ENCODE measurements around the gene PCDHB12. TPM values are rescaled to one million over a fixed set of nuclear protein-coding genes. Genes with fewer than 3 reads are reported as not detected.

The PCDHB12 gene
- polyA plus RNA-seq, 1 of the 3 experiments (the other 2 are of a cell fraction) = 1.9 TPM

DNA sequence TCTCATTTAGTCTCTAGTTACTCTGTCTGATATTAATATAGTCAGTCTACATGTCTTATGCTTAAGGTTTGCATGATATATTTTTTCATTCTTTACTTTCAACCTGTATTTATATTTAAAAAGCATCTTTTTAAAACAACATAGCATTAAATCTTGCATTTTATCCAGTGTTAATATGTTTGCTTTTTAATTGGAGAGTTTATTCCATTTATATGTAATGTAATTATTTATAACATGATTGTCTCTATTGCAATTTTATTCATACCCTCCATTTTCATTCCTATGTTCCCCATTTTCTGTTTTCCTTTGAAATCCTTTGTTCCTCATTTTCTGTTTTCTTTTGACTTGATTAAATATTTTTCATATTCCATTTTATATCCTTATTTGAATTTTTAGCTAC is 49.9 kb downstream of the PCDHB12 start:
- Histone ChIP-seq H3K4me2 (no peak overlapping the region), H4K20me1 (ENCODE audit: insufficient read depth) (no peaks in the 10 kb centered on the region), H3K9ac (no peak overlapping the region), H3K4me3 (ENCODE audit: low read depth in 2 of 2, low read length in 1 of 2) (no peak overlapping the region), H3K27me3 (ENCODE audit: insufficient read depth) (no peaks in the 10 kb centered on the region), H3K9me2 (no peaks in the 10 kb centered on the region), H3K9me3 (peaks cover 47% of the 10 kb centered on the region), H3K27ac (ENCODE audit: low read depth in 2 of 2, low read length in 1 of 2) (no peak overlapping the region), H3K4me1 (ENCODE audit: control insufficient read depth in 1 of 2, insufficient read depth in 2 of 2, low read depth in 1 of 2, low read length in 1 of 2) (no peaks in the 10 kb centered on the region), H3K36me3 (replicated peaks in 1 of 2; ENCODE audit: control insufficient read depth in 1 of 2, insufficient read depth in 2 of 2, low read length in 1 of 2) (peaks cover 0 to 13% of the 10 kb centered on the region in 2 experiments), H2AFZ (ENCODE audit: low read depth) (no peak overlapping the region), H3F3A (replicated peaks; ENCODE audit: insufficient read depth) (no peaks in the 10 kb centered on the region), H3K79me2 (ENCODE audit: insufficient read depth) (no peaks in the 10 kb centered on the region)
- TF ChIP-seq TCF12 (IDR thresholded peaks at IDR 0.05) (no peak), FOXJ3 (CRISPR knock-in tag; IDR thresholded peaks at IDR 0.05) (no peak), FOXM1 (IDR thresholded peaks at IDR 0.05; ENCODE audit: low read depth) (no peak)
- DNase-seq = no peak
- CTCF ChIA-PET = no interaction called here
- POLR2A ChIA-PET = no interaction called here

DNA sequence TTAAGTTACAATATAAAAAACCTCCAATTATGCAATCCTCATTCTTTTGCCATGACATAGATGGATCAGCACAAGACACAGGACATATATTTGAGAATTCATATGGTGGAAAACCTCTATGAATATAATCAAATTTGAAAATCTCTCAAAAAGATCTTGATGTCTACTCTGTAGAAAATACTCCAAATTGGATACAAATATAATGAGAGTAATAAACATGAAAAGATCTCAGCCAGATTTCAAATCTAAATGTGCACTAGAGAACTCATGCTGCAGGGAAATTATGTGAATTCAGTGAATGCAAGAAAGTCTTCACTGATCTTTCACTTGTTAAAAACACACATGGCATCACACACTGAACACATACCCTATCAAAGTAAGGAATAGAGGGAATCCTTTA is 50.4 kb downstream of the PCDHB12 start:
- TF ChIP-seq SMC3 (IDR thresholded peaks at IDR 0.05; ENCODE audit: low read depth, low read length) = no peak
- TF ChIP-seq RXRA (IDR thresholded peaks at IDR 0.05; ENCODE audit: borderline replicate concordance, low read depth) = no peak
- TF ChIP-seq SIN3A (IDR thresholded peaks at IDR 0.05; ENCODE audit: borderline replicate concordance, low read depth, low read length) = no peak
- no peak for TF ChIP-seq YY1 (IDR thresholded peaks at IDR 0.05; ENCODE audit: low read depth)
- no peak for TF ChIP-seq EP300 (IDR thresholded peaks at IDR 0.05; ENCODE audit: borderline replicate concordance in 1 of 2, low read depth in 1 of 2, low read length in 1 of 2)
- TF ChIP-seq, protein P1, sequence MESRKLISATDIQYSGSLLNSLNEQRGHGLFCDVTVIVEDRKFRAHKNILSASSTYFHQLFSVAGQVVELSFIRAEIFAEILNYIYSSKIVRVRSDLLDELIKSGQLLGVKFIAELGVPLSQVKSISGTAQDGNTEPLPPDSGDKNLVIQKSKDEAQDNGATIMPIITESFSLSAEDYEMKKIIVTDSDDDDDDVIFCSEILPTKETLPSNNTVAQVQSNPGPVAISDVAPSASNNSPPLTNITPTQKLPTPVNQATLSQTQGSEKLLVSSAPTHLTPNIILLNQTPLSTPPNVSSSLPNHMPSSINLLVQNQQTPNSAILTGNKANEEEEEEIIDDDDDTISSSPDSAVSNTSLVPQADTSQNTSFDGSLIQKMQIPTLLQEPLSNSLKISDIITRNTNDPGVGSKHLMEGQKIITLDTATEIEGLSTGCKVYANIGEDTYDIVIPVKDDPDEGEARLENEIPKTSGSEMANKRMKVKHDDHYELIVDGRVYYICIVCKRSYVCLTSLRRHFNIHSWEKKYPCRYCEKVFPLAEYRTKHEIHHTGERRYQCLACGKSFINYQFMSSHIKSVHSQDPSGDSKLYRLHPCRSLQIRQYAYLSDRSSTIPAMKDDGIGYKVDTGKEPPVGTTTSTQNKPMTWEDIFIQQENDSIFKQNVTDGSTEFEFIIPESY (IDR thresholded peaks at IDR 0.05; ENCODE audit: borderline replicate concordance, low read depth) = no peak
- TF ChIP-seq GATA2 (CRISPR knock-in tag; IDR thresholded peaks at IDR 0.05) = no peak
- TF ChIP-seq MXI1 (IDR thresholded peaks at IDR 0.05; ENCODE audit: low read depth, low read length) = no peak
- TF ChIP-seq FOXM1 (IDR thresholded peaks at IDR 0.05; ENCODE audit: low read depth) = no peak
- TF ChIP-seq GABPA (IDR thresholded peaks at IDR 0.05; ENCODE audit: low read depth) = no peak
- no peak for TF ChIP-seq EZH2phosphoT487 (IDR thresholded peaks at IDR 0.05; ENCODE audit: borderline replicate concordance, low read depth)
- no peak for TF ChIP-seq NRF1 (IDR thresholded peaks at IDR 0.05; ENCODE audit: low read depth, low read length)
- TF ChIP-seq FOXJ3 (CRISPR knock-in tag; IDR thresholded peaks at IDR 0.05) = no peak
- TF ChIP-seq CHD2 (IDR thresholded peaks at IDR 0.05; ENCODE audit: low read length, partially characterized antibody) = no peak
- no peak for TF ChIP-seq MEF2A (IDR thresholded peaks at IDR 0.05; ENCODE audit: borderline replicate concordance, low read depth)
- TF ChIP-seq RCOR1 (IDR thresholded peaks at IDR 0.05; ENCODE audit: low read length) = no peak
- H3K9ac ChIP-seq = no peak overlapping the region
- H3F3A ChIP-seq (replicated peaks; ENCODE audit: insufficient read depth) = no peaks in the 10 kb centered on the region
- peaks cover 47% of the 10 kb centered on the region for H3K9me3 ChIP-seq
- no peak for DNase-seq
- H4K20me1 ChIP-seq (ENCODE audit: insufficient read depth) = no peaks in the 10 kb centered on the region
- no peak overlapping the region for H2AFZ ChIP-seq (ENCODE audit: low read depth)
- H3K4me1 ChIP-seq (ENCODE audit: control insufficient read depth in 1 of 2, insufficient read depth in 2 of 2, low read depth in 1 of 2, low read length in 1 of 2) = no peaks in the 10 kb centered on the region
- H3K9me2 ChIP-seq = no peaks in the 10 kb centered on the region
- no peak overlapping the region for H3K27ac ChIP-seq (ENCODE audit: low read depth in 2 of 2, low read length in 1 of 2)
- H3K36me3 ChIP-seq (replicated peaks in 1 of 2; ENCODE audit: control insufficient read depth in 1 of 2, insufficient read depth in 2 of 2, low read length in 1 of 2) = peaks cover 0 to 13% of the 10 kb centered on the region in 2 experiments
- ChIA-PET POLR2A (no interaction called here), CTCF (no interaction called here)
- H3K27me3 ChIP-seq (ENCODE audit: insufficient read depth) = no peaks in the 10 kb centered on the region
- H3K4me2 ChIP-seq = no peak overlapping the region
- no peaks in the 10 kb centered on the region for H3K79me2 ChIP-seq (ENCODE audit: insufficient read depth)
- no peak overlapping the region for H3K4me3 ChIP-seq (ENCODE audit: low read depth in 2 of 2, low read length in 1 of 2)

All from SK-N-SH (cell line).